ENCODE measurements around the gene RBP3. TPM values are rescaled to one million over a fixed set of nuclear protein-coding genes. Genes with fewer than 3 reads are reported as not detected.

Gene RBP3
- total and polyA plus RNA-seq, 4 donors: not detected

DNA sequence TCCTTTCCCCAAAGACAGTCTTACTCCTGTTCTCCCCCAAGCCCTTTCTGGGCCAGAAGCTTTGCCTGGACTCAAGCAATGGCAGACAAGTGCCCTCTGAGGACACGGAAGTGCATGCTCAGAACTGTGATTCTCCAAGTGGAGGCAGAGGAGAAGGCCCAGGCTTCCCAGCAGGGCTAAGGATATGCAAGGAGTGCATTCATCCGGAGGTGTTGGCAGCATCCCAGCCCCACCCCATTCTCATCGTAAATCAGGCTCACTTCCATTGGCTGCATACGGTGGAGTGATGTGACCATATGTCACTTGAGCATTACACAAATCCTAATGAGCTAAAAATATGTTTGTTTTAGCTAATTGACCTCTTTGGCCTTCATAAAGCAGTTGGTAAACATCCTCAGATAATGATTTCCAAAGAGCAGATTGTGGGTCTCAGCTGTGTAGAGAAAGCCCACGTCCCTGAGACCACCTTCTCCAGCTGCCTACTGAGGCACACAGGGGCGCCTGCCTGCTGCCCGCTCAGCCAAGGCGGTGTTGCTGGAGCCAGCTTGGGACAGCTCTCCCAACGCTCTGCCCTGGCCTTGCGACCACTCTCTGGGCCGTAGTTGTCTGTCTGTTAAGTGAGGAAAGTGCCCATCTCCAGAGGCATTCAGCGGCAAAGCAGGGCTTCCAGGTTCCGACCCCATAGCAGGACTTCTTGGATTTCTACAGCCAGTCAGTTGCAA lies 1.4 kb upstream of the RBP3 start:
- no peaks in the 10 kb centered on the region for H3K27me3 ChIP-seq (ENCODE audit: control insufficient read depth in 4 of 4, insufficient read depth in 4 of 4, low read length in 3 of 4)
- no peaks in the 10 kb centered on the region for H3K36me3 ChIP-seq (ENCODE audit: control insufficient read depth in 4 of 4, insufficient read depth in 3 of 4, low read depth in 1 of 4, low read length in 3 of 4)
- WGBS: 76% methylated on average over 13 of the region's 13 CpGs
- H3K4me3 ChIP-seq (ENCODE audit: low read depth in 1 of 3, low read length in 3 of 3): no peak overlapping the region
- H3K4me1 ChIP-seq (ENCODE audit: control insufficient read depth in 4 of 4, insufficient read depth in 4 of 4, low read length in 3 of 4): no peaks in the 10 kb centered on the region
- no peaks in the 10 kb centered on the region for H3K9me3 ChIP-seq (ENCODE audit: control insufficient read depth in 4 of 4, low read length in 3 of 4)
- DNase-seq (ENCODE audit: low spot score): no peak
- no peak overlapping the region for H3K27ac ChIP-seq (ENCODE audit: low read depth in 1 of 2, low read length in 2 of 2)
- TF ChIP-seq RAD21 (IDR thresholded peaks at IDR 0.05): no peak
- no peak overlapping the region for H3K9ac ChIP-seq (ENCODE audit: low read depth in 1 of 2, low read length in 2 of 2)

- Histone ChIP-seq H3K27ac (ENCODE audit: low read depth in 1 of 2, low read length in 2 of 2) (no peak overlapping the region), H3K4me1 (ENCODE audit: control insufficient read depth in 4 of 4, insufficient read depth in 4 of 4, low read length in 3 of 4) (no peaks in the 10 kb centered on the region), H3K36me3 (ENCODE audit: control insufficient read depth in 4 of 4, insufficient read depth in 3 of 4, low read depth in 1 of 4, low read length in 3 of 4) (no peaks in the 10 kb centered on the region), H3K27me3 (ENCODE audit: control insufficient read depth in 4 of 4, insufficient read depth in 4 of 4, low read length in 3 of 4) (no peaks in the 10 kb centered on the region), H3K9ac (ENCODE audit: low read depth in 1 of 2, low read length in 2 of 2) (no peak overlapping the region), H3K4me3 (ENCODE audit: low read depth in 1 of 3, low read length in 3 of 3) (no peak overlapping the region), H3K9me3 (ENCODE audit: control insufficient read depth in 4 of 4, low read length in 3 of 4) (no peaks in the 10 kb centered on the region)
- 82% methylated on average over 4 of the region's 4 CpGs for WGBS
- TF ChIP-seq, protein P1, sequence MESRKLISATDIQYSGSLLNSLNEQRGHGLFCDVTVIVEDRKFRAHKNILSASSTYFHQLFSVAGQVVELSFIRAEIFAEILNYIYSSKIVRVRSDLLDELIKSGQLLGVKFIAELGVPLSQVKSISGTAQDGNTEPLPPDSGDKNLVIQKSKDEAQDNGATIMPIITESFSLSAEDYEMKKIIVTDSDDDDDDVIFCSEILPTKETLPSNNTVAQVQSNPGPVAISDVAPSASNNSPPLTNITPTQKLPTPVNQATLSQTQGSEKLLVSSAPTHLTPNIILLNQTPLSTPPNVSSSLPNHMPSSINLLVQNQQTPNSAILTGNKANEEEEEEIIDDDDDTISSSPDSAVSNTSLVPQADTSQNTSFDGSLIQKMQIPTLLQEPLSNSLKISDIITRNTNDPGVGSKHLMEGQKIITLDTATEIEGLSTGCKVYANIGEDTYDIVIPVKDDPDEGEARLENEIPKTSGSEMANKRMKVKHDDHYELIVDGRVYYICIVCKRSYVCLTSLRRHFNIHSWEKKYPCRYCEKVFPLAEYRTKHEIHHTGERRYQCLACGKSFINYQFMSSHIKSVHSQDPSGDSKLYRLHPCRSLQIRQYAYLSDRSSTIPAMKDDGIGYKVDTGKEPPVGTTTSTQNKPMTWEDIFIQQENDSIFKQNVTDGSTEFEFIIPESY (IDR thresholded peaks at IDR 0.05): no peak
- TF ChIP-seq, protein P2, sequence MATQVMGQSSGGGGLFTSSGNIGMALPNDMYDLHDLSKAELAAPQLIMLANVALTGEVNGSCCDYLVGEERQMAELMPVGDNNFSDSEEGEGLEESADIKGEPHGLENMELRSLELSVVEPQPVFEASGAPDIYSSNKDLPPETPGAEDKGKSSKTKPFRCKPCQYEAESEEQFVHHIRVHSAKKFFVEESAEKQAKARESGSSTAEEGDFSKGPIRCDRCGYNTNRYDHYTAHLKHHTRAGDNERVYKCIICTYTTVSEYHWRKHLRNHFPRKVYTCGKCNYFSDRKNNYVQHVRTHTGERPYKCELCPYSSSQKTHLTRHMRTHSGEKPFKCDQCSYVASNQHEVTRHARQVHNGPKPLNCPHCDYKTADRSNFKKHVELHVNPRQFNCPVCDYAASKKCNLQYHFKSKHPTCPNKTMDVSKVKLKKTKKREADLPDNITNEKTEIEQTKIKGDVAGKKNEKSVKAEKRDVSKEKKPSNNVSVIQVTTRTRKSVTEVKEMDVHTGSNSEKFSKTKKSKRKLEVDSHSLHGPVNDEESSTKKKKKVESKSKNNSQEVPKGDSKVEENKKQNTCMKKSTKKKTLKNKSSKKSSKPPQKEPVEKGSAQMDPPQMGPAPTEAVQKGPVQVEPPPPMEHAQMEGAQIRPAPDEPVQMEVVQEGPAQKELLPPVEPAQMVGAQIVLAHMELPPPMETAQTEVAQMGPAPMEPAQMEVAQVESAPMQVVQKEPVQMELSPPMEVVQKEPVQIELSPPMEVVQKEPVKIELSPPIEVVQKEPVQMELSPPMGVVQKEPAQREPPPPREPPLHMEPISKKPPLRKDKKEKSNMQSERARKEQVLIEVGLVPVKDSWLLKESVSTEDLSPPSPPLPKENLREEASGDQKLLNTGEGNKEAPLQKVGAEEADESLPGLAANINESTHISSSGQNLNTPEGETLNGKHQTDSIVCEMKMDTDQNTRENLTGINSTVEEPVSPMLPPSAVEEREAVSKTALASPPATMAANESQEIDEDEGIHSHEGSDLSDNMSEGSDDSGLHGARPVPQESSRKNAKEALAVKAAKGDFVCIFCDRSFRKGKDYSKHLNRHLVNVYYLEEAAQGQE (IDR thresholded peaks at IDR 0.05): no peak
- TF ChIP-seq RXRA (IDR thresholded peaks at IDR 0.05) (no peak), GABPA (IDR thresholded peaks at IDR 0.05 in 1 of 2, conservative IDR thresholded peaks at IDR 0.05 in 1 of 2) (no peak), HNF4A (conservative IDR thresholded peaks at IDR 0.05) (no peak), FOXA2 (IDR thresholded peaks at IDR 0.05) (no peak), CTCF (IDR thresholded peaks at IDR 0.05; ENCODE audit: low read depth, low read length, missing input control) (no peak), EGR1 (IDR thresholded peaks at IDR 0.05; ENCODE audit: low read depth in 2 of 2) (no peak), FOXA1 (IDR thresholded peaks at IDR 0.05) (no peak), NR2F2 (IDR thresholded peaks at IDR 0.05) (no peak), HNF4G (IDR thresholded peaks at IDR 0.05) (no peak), YY1 (IDR thresholded peaks at IDR 0.05) (no peak), SP1 (IDR thresholded peaks at IDR 0.05) (no peak), TAF1 (conservative IDR thresholded peaks at IDR 0.05) (no peak), JUND (IDR thresholded peaks at IDR 0.05) (no peak)
- TF ChIP-seq, protein P3, sequence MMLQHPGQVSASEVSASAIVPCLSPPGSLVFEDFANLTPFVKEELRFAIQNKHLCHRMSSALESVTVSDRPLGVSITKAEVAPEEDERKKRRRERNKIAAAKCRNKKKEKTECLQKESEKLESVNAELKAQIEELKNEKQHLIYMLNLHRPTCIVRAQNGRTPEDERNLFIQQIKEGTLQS (IDR thresholded peaks at IDR 0.05): no peak
- TF ChIP-seq, protein P4, sequence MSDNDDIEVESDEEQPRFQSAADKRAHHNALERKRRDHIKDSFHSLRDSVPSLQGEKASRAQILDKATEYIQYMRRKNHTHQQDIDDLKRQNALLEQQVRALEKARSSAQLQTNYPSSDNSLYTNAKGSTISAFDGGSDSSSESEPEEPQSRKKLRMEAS (IDR thresholded peaks at IDR 0.05): no peak
- DNase-seq (ENCODE audit: low spot score): no peak
Measured at GRCh38 chr10:47347303-47347675, 874 bp upstream of the RBP3 start.
